Adrenal gland (tissue), 12 donors: ENCODE results near the gene MSRB1. TPM values are rescaled to one million over a fixed set of nuclear protein-coding genes. Genes with fewer than 3 reads are reported as not detected.

ENCODE experiments used
- DNase-seq, 7 donors: peaks; one replicate each; pipeline ENCODE4 v3.0.0-alpha.2; 2019 to 2020
- H3K27ac ChIP-seq, 5 donors: fragments of 200-600 bp; sonication (generic) in 4 of 5; 1 replicate in 3 of 5; 2 replicates in 2 of 5; pipeline versions ENCODE4 v1.5.1 to v1.8.0; 2016 to 2020; ENCODE audit warnings: mild to moderate bottlenecking in 1 of 5
- H3K27me3 ChIP-seq: fragments of 200-600 bp; 2 replicates; pipeline ENCODE4 v1.8.0; 2021
- H3K36me3 ChIP-seq, 2 donors: fragments of 200-600 bp; replicated peaks in 1 of 2; 1 replicate in 1 of 2; 2 replicates in 1 of 2; pipeline versions ENCODE4 v1.5.1 to v1.8.0; 2018 to 2022
- H3K4me1 ChIP-seq, 2 donors: fragments of 200-600 bp; replicated peaks in 1 of 2; 1 replicate in 1 of 2; 2 replicates in 1 of 2; pipeline versions ENCODE4 v1.5.1 to v1.8.0; 2018 to 2021
- H3K4me3 ChIP-seq, 4 donors: fragments of 200-600 bp; sonication (generic) in 3 of 4; one replicate each; pipeline ENCODE4 v1.5.1; 2016 to 2018
- H3K9me3 ChIP-seq, 3 donors: fragments of 200-600 bp; sonication (generic) in 1 of 3; replicated peaks in 1 of 3; 1 replicate in 2 of 3; 2 replicates in 1 of 3; pipeline versions ENCODE4 v1.5.1 to v1.8.0; 2016 to 2021
- POLR2A ChIP-seq, 2 donors: fragments of 450-650 bp; IDR thresholded peaks; one replicate each; pipeline ENCODE4 v1.6.1; 2017; ENCODE audit warnings: antibody characterized with exemption in 2 of 2, mild to moderate bottlenecking in 2 of 2, moderate library complexity in 1 of 2
- WGBS, 4 donors: extraction: QIAGEN DNeasy Blood & Tissue Kit in 2 of 4; methylation state at CpG; one replicate each; pipeline versions ENCODE4 v1.1.5 to v1.1.7; 2013 to 2017; 5-methylcytosine and 5-hydroxymethylcytosine counted together
- intact Hi-C, 2 donors: fragments of 100-400 bp; cut with DNase I; formaldehyde crosslinking; loops; one replicate each; pipeline versions ENCODE4 v1.14.1 to v1.15.0; 2022 to 2023
- polyA plus RNA-seq, 3 donors: library from polyadenylated mRNA; stranded (reverse); fragments of 200-250 nt in 2 of 3; fragments of 350-450 nt in 1 of 3; fragmentation: Illumina TruSeq in 1 of 3; extraction: RNeasy Lipid Tissue Mini Kit (QIAGEN cat#74804) in 1 of 3; gene quantifications; one replicate each; pipeline ENCODE4 v1.2.3, GENCODE V29; 2013 to 2014
- total RNA-seq, 9 donors: library from RNA; depleted of rRNA in 4 of 9; stranded (reverse); fragments of >200 nt in 4 of 9; fragments of 120-200 nt in 1 of 9; fragmentation: NEBNext Ultra II Directional in 1 of 9; extraction: Animal tissue kit (Norgen Biotek cat#: 25700) in 1 of 9; gene quantifications; one replicate each; pipeline versions ENCODE4 v1.1.0 to v1.2.4, GENCODE V29; 2013 to 2023
- TF ChIP-seq, protein P1 (sequence below), 6 experiments: fragments of 450-650 bp in 4 of 6; fragments of 200-600 bp in 2 of 6; sonication (generic) in 1 of 6; IDR thresholded peaks; 1 replicate in 5 of 6; 2 replicates in 1 of 6; pipeline versions ENCODE4 v1.5.1 to v1.8.0; 2016 to 2021; ENCODE audit warnings: antibody characterized with exemption in 6 of 6, mild to moderate bottlenecking in 2 of 6, moderate library complexity in 1 of 6
- donor health status: healthy with polysubstance abuse.
- donor health status: Bipolar disorder and iron deficiency.
- donor health status: DM: yes; HTN: yes; CAD: no.
- donor health status: DM: no; HTN: no; CAD: no.
- donor health status: DM: no; HTN: no; CAD: no.
- donor health status: DM: yes; HTN: yes; CAD: no.

Gene MSRB1
- total and polyA plus RNA-seq, 12 donors = 8.1 to 38.9 (median 16.1) TPM

DNA sequence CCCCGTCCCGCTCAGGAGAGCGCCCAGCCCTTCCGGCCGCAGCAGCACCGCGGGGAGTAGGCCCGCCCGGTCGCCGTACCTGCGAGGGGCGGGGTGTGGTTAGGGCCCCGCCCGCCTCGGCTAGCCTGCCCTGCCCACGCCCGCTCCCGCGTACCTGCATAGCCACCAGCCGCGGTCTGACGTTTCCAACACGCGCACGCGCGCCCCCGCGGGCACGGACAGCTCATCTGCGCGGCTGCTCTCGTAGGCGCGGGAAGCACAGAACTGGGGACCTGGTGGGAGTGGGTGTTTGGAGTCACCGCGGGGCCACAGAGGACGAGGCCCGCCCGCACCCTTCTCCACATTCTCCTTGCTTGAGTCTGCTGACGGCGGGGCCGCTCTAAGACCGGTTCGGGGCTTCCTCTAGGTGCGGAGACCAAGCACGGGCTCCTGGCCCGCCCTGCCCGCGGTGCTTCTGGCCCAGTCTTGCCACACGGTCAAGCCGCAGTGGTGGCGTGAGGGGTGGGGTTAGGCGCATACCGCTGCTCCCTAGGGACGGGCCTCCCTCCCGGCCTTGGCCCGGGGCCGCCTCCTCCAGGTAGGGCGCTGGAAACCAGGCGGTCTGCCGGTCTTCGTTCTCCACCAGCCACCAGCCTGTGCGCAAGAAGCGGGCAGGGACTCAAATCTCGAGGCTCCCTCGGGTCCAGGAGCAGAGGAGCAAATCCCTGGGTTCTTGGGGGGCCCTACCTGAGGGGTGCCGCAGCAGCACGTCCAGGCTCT lies 36.5 kb upstream of the MSRB1 start:
- Histone ChIP-seq H3K36me3 (peaks cover 0 to 42% of the 10 kb centered on the region in 2 donors), H3K4me3 (no peak overlapping the region), H3K27ac (no peak overlapping the region), H3K4me1 (peaks cover 0 to 8% of the 10 kb centered on the region in 2 donors), H3K27me3 (peaks cover 26% of the 10 kb centered on the region), H3K9me3 (no peaks in the 10 kb centered on the region)
- intact Hi-C loops = no loop called here
- no peak for DNase-seq
- 37 to 54% (median 40%) methylated on average over 16 to 70 of the region's 70 CpGs for WGBS, 4 donors
- no peak for TF ChIP-seq POLR2A (IDR thresholded peaks at IDR 0.05)
- TF ChIP-seq, protein P1, sequence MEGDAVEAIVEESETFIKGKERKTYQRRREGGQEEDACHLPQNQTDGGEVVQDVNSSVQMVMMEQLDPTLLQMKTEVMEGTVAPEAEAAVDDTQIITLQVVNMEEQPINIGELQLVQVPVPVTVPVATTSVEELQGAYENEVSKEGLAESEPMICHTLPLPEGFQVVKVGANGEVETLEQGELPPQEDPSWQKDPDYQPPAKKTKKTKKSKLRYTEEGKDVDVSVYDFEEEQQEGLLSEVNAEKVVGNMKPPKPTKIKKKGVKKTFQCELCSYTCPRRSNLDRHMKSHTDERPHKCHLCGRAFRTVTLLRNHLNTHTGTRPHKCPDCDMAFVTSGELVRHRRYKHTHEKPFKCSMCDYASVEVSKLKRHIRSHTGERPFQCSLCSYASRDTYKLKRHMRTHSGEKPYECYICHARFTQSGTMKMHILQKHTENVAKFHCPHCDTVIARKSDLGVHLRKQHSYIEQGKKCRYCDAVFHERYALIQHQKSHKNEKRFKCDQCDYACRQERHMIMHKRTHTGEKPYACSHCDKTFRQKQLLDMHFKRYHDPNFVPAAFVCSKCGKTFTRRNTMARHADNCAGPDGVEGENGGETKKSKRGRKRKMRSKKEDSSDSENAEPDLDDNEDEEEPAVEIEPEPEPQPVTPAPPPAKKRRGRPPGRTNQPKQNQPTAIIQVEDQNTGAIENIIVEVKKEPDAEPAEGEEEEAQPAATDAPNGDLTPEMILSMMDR (IDR thresholded peaks at IDR 0.05) = no peak

DNA sequence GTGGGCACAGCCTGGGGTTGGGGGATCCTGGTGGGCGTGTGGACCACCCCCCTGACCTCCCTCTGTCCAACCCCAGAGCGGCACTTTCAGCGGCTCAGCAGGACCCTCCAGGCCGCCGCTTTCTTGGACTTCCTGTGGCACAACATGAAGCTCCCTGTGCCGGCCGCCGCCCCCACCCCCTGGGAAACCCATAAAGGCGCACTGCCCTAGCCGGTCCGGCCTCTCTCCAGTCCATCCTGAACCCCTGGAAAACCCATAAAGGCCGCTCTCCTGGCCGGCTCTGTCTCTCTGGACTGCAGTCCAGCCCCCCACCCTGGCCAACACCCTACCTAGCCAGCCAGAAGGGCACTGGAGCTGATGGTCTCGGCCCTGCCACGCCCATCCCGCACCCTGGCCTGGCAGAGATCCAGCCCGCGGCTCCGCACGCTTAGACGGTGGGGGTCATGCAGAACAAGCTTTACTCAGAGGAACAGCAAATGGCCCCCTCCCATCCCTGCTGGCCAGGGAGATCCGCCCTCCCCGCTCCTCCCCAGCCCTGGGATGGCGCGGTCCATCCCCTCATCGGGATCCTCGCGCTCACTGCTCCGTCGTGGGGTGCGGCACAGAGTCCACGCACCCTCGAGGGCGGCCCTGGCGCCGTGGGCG lies 35.6 kb upstream of the MSRB1 start:
- TF ChIP-seq POLR2A (IDR thresholded peaks at IDR 0.05) = no peak
- TF ChIP-seq, protein P1 (IDR thresholded peaks at IDR 0.05) = no peak
- Histone ChIP-seq H3K27me3 (peaks cover 26% of the 10 kb centered on the region), H3K36me3 (peaks cover 0 to 47% of the 10 kb centered on the region in 2 donors), H3K4me3 (no peak overlapping the region), H3K9me3 (no peaks in the 10 kb centered on the region), H3K4me1 (peaks cover 0 to 7% of the 10 kb centered on the region in 2 donors), H3K27ac (no peak overlapping the region)
- WGBS, 4 donors = 82 to 91% (median 82%) methylated on average over 12 to 37 of the region's 37 CpGs
- DNase-seq = no peak
- intact Hi-C loops = no loop called here

DNA sequence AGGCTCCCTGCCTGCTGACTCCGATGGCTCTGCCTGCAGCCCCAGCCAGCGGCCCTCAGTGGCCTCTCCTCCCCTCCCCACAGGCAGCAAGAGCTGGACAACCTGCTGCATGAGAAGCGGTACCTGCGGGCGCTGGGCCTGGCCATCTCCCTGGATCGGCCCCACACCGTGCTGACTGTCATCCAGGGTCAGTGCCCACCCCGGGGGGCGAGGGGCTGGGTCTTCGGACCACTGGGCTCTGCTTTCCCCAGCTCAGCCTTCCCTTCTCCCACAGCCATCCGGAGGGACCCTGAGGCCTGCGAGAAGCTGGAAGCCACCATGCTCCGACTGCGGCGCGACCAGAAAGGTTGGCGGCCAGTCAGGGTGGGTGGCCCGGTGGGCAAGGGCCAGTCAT lies 34.9 kb upstream of the MSRB1 start:
- Histone ChIP-seq H3K27me3 (peaks cover 26% of the 10 kb centered on the region), H3K27ac (no peak overlapping the region)

More for the DNA sequence above, 34.9 kb upstream of the MSRB1 start:
- Histone ChIP-seq H3K4me1 (peaks cover 2 to 5% of the 10 kb centered on the region in 2 donors), H3K4me3 (no peak overlapping the region), H3K9me3 (no peaks in the 10 kb centered on the region), H3K36me3 (peaks cover 0 to 47% of the 10 kb centered on the region in 2 donors)
- intact Hi-C loops = no loop called here
- TF ChIP-seq POLR2A (IDR thresholded peaks at IDR 0.05) = no peak
- TF ChIP-seq, protein P1 (IDR thresholded peaks at IDR 0.05) = no peak
- DNase-seq = no peak
- 93 to 97% (median 95%) methylated on average over 5 to 18 of the region's 18 CpGs; no CpG with 5 or more reads in 1 of the 4 donors for WGBS, 4 donors
